Ramos (cell line): ENCODE measurements around the gene CDCA7L.
"Not testable (repeated sequence)": the region's sequence is repeated elsewhere in the genome, so short reads cannot be mapped to it uniquely, and the experiment has no call there.

Experiments
- in situ Hi-C: fragments of 300-500 bp; cut with MboI; formaldehyde crosslinking; loops from one replicate; pipeline ENCODE4 v1.14.3; 2022; ENCODE audit warnings: low sequenced_read_pairs; ENCODE audit not compliant: unreplicated experiment

CDCA7L gene

DNA sequence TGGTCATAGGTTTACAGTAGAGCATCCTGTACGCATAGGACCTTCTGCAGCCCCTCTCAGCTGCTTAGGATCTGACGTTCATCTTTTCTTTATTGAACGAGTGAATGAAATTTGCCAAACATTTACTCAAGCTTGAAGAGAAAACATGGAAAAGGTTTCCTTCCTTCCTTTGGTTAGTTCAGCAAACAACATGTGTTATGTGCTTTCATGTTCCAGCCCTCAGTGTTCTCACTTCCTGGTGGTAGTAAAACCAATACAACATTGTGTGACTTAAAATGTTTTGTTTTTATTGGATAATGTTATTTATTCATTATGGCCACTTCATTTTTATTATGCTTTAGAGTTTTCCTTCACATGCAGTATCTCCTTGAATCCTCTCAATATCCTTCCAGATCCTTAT lies 1.4 kb upstream of the CDCA7L start:
- in situ Hi-C loops: no loop called here

DNA sequence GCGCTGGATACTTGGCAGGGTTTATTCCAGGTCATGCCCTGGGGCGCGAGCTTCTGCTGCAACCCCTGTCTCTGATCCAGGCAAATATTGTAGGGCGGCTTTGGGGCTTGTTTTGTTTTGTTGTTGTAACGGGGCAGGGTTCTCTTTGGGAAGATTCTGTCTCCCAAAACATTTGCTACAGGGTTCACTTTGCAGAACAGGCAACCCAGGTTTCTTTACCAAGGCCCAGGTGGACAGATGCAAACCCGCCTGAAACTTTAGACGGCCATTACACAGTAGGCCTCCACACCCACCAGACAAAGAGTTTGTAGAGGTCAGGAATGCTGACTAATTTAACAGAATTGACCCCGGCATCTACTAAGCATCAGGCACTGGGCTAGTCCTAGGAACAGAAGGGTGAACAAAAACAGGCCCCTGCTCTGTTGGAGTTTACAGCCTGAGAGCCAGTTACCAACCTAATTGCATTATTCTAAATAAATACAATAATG lies 567 bp upstream of the CDCA7L start:
- in situ Hi-C loops: no loop called here

DNA sequence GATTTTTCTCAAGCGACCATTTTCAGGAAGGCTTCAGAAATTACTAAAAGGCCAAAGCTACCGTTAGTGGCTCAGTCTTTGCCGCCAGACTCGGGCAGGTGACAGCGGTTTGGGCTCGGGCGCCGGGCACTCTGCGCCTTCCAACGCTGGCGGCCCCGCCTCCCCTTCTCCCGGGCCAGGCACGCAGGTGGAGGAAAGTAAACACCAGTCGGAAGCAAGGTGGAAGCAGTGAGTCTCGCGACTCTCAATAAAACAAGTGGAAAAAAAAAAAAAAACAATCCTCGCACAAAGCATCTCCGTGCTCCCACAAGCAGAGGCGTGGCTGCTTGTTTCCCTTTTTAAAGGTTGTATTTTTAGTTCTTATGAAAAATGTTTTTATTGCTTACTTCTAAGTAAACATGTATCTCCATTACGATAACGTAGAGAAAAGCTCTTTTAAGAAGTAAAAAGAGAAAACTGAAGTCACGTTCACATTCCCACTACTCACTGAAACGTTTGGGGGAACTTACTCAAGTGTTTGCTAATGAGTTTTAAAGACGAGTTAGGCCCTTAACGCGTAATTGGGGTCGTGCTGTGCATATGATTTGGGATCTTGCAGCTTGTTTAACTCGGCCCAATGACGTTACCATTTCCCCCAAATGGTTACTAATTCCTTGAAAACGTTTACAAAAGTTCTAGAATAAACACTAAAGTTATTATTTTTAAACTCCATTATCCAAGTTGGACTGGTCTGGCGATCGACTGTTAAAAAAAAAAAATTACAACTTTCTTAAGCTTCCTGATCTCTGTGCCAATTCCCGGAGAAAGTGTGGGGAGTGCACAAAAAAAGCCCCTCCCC lies 864 bp downstream of the CDCA7L start:
- in situ Hi-C loops: no loop called here

DNA sequence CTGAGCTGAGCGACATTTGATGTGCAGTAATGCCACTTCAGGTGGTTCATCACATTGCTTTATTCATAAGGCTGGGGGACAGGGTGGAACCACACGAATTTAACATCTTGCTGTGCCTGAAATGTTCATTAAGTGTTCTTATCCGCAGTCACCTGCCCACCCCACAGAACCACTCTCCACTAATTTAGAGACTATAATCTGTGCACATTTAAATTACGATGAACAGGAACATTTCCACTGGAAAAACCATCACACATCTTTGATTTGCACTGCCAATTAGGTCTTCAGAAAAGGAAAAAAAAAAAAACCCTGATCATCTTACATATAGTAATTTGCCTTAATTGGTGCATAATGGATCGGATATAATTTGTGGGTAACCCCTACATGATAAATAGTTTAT lies 2.3 kb downstream of the CDCA7L start:
- in situ Hi-C loops: no loop called here

DNA sequence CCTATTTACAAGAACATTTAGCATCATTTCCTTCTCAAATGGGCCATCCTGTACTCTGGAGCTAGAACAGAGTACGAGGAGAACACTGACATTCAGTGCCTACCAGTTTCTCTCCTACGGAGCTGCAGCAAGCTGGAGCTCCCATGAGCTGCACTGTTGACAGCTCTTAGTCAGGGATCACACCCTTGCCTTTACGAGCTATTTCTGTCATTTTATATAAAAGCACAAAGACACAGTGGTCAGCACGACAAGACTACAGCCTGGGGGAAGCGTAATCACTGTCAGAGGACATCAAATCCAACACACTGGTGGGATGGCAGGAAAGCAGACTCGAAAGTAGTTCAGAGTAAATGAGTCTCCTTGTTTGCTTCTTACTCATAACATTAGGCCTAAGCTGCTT lies 2.7 kb downstream of the CDCA7L start:
- in situ Hi-C loops: no loop called here

DNA sequence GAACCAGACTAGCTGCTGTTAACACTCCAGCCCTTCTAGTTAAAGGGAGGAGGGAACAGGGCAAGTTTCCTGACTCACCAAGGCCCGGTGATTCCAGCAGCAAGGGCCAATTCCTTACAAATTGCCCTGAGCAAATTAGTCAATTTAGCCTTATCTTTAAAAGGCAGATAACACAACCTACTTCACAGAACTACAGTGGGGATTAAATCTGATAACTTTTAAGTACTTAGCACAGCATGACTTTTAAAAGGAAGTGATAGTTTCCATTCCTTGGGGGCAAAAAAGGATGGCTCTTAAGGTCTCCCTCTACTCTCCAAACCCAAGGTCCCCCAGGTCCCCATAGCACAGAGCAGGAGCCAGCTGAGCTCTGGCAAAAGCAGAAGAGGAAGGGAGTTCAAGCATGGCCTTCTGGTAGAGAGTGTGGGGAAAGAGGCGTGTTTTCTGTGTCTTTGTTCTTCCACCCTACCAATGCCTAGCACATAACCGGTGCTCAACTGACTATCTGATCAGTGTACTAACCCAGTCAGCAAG lies 4.0 kb downstream of the CDCA7L start:
- in situ Hi-C loops: no loop called here

DNA sequence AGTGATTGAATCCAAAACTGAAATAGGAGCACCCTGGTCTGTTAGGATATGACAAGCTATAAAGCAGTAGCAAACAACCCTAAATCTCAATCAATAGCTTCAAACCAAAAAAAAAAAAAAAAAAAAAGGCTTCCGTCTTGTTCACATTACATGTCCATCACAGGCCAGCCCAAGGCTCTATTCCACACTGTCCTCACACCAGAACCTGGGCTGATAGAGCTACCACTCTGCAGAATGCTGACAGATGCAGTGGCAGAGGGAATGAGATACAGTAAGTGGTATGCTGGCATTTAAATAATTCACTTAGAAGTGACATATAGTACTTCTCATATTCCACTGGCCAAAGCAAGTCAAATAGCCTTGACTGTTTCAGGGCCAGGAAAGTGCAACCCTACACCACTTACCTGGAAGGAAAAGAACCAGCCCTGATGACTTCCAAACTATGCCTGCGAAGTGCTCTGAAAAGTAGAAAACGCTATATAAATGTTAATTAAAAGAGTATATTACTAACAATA lies 5.8 kb downstream of the CDCA7L start:
- in situ Hi-C loops: no loop called here

DNA sequence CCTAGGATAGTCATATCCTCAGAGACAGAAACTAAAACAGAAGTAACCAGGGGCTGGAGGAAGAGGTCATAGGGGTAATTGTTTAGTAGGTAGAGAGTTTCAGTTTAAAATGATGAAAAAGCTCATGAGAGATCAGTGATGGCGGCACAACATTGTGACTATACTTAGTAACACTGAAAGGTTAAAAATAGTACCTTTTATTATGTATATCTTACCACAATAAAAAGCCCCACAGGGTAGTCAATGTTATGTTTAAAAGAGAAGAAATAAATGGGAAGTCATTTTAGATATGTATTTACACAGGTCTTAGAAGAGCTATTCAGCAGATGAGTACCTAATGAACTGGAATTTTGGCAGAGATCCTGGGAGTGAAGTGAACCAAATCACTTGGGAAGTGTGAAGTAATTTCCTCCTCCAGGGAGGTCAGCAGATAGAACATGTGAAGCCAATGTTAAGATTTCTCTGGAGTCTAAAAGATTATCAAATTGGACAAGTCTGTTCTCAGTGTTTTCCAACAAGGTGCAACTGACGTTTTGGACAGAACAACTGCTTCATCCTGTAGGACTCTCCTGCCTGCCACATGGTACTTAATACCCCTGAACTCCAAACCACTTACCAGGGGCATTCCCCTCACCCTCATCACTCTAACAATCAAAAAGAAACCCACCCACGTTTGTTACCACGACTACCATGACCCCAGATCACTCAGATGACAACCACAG lies 6.4 kb downstream of the CDCA7L start:
- in situ Hi-C loops: no loop called here

DNA sequence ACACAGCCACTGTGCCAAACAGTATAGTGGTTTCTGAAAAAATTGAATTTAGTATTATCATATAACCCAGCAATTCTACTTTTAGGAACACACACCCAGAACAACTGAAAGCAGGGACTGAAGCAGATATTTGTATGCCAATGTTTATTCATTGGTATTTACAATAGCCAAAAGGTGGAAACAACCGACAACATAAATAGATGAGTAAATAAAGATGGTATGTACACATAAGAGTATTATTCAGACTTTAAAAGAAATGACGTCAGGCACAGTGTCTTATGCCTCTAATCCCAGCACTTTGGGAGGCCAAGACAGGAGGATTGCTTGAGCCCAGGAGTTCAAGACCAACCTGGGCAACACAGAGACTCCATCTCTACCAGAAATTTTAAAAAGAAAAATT lies 7.2 kb downstream of the CDCA7L start:
- in situ Hi-C loops: no loop called here

DNA sequence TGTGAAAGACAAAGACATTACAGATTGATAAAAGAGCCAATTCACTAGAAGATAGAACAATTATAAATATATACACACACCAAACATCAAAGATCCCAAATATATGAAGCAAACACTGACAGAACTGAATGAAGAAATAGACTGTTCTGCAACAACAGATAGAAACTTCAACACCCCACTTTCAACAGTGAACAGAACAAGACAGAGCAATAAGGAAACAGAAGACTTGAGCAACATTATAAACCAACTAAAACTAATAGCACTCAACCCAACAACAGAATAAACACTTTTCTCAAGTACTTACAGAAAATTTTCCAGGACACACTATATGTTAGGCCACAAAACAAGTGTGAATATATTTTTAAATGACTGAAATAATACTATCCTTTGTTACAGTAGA lies 10.9 kb downstream of the CDCA7L start:
- in situ Hi-C loops: no loop called here

DNA sequence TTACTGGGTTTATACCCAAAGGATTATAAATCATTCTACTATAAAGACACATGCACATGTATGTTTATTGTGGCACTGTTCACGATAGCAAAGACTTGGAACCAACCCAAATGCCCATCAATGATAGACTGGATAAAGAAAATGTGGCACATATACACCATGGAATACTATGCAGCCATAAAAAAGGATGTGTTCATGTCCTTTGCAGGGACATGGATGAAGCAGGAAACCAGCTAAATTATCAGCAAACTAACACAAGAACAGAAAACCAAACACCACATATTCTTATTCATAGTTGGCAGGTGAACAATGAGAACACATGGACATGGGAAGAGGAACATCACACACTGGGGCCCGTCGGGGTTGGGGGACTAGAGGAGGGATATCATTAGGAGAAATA lies 12.4 kb downstream of the CDCA7L start:
- in situ Hi-C loops: not testable (repeated sequence)

DNA sequence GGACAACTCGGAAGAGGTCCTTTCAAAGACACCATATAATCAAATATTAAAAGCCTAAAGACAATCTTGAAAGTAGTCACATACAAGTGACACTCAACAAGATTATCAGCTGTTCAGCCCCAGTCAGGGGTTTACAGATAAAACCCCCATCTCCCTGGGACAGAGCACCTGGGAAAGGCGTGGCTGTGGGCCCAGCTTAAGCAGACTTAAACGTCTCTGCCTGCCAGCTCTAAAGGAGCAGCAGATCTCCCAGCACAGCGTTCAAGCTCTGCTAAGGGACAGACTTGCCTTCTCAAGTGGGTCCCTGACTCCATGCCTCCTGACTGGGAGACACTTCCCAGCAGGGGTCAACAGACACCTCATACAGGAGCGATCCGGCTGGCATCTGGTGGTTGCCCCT lies 18.0 kb downstream of the CDCA7L start:
- in situ Hi-C loops: no loop called here

DNA sequence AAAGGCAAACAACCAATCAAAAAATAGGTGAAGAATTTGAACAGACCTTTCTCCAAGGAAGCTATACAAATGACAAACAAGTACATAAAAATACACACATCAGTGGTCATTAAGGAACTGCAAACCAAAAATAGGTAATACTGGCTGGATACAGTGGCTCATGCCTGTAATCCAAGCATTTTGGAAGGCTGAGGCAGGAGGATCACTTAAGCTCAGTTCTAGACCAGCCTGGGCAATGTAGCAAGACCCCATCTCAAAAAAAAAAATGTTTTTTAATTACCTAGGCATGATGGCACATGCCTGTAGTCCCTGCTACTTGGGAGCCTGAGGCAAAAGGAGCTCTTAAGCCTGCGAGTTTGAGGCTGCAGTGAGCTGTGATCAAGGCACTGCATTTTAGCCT lies 19.3 kb downstream of the CDCA7L start:
- in situ Hi-C loops: no loop called here

DNA sequence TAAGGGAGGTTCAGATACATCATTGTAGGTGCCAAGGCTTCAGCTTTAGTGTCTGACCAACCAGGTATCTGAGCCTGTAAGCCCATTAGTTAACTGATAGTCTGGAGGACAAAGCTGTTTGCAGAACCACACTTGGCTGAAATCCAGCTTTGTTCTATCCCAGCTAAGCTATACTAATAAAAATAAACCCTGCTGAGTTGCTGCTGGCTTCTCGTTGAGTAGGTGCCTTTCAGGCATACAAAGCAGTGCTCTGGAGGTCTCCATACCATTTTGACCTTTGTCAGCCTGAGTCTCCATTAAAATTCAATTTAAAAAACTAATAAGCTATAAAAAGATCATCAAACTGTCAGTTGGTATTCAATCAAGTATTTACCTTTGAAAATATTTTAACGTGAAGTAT lies 22.0 kb downstream of the CDCA7L start:
- in situ Hi-C loops: no loop called here

DNA sequence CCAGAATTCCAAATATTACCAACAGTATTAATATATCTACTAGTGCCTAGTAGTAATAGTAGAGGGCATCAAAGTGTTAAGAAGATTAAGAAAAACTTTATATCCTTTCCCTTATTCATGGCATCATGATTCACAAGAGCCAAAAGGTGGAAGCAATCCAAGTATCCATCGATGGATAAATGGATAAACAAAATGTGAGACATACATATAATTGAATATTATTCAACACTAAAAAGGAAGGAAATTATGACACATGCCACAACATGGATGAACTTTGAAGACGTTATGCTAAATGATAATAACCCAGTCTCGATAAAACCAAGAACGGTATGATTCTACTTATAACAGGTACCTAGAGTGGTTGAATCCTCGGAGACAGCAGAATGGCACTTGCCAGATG lies 23.1 kb downstream of the CDCA7L start:
- in situ Hi-C loops: no loop called here

DNA sequence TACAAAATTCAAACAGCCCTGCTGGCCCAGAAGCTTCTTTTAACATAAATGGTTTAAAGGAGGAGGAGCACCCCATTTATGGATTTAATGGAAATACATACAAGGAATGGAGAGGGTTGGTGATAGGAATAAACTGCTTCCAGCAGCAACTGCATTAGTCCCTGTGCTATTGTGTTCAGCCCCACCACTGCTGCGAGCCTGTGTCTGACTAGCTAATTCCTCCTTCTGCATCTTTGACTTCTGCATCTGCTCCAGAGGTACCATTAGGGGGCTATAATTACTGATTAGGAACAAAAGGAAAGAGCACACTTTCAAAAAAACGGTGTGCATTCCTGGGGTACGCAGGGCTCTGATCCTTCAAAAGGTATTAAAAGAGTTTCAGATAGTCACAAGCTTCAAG lies 24.8 kb downstream of the CDCA7L start:
- in situ Hi-C loops: no loop called here

DNA sequence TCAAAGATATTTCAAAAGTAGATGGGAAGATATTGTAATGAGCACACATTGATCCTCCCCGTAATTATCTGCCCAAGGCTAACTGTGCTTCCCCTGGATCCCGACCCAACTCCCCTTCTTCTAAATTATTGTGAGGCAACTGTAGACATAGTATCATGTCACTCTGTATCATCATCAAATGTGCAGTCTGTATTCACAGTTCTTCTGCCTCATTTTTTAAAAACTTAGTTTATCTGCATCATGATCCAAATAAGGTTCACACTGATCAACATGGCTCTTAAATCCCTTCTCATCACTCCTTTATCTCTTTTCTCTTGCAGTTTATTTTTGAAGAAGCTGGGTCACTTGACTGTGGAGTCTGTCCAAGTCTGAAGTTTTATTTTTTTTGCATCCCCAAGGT lies 27.5 kb downstream of the CDCA7L start:
- in situ Hi-C loops: no loop called here

DNA sequence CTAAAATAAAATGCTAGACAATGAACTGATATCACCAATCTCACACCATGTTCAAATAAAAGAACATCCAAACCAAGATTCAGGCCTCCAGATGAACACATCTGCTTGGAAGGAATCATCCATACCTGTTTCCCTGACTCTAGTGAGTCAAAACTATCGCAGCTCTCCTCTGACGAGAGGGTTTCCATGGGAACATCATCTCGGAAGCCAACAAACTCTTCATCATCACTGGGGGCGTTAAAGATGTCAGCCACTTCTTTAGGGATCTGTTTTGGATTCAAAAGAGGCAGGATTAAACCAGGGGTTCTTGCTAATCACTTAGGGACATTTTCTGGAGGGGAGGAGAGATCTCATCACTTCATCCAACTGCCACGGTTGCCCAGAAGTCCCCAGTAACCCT lies 29.1 kb downstream of the CDCA7L start:
- in situ Hi-C loops: no loop called here

DNA sequence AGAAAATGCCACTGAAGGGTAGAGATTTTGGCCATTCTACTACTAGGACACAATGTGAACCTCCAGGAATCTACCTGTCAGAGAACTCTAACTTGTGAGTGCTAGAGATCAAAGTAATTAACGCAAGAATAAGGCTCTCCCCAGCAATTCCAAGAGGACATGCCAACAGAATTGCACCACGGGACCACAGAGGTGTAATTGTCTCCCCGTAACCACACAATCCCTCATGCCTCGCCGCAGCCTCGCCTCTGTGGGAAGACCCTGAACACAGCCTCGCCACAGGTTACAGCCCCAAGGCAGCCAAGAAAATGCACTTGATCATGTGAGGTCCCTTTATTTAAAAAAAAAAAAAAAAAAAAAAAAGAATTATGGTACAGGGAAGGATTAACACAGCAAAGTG lies 29.5 kb downstream of the CDCA7L start:
- in situ Hi-C loops: no loop called here

DNA sequence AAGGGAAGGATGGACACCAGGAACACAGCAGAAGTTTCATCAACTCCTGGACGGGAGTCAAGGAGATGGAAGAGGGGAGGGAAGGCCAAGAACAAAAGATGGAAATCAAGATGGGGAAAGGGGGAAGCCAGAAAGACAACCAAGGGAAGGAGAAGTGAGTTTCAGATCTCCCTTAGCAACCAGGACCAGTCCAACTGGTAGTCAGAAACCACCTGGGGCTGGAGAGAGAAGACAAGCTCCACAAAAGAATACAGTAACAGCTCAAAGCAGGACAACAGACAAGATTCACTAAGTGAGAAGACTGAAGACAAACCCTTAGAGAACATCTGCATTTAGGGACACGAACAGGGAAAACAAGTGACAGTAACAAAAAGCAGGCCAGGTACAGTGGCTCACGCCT lies 30.6 kb downstream of the CDCA7L start:
- in situ Hi-C loops: no loop called here

DNA sequence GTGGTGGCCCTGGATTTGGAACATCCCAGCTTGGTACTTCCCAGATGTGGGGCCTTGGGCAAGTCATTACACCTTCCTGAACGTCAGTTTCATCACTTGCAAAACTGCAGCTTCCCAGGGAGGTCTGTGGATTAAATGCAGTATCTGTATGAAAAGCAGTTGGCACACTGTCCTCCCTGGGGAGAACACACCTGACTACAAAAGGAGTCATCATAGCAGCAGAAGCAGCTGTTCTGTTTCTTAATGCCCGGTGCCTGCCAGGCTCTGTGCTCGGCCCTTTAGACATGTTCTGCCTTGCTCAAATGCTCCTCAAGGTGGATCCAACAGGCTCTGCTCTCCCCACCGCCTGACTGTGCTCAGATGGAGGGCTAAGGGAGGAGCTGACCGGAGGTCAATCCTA lies 31.0 kb downstream of the CDCA7L start:
- in situ Hi-C loops: no loop called here
